MV-4-11 (cell line): ENCODE data around the gene MST1R.
A peak's percentile ranks its signal among the peaks of the same experiment; 100 is the strongest.

Experiments
- DNase-seq: peaks from one replicate; lab custom pipeline; 2025; lab: John Stamatoyannopoulos, UW

MST1R gene

GRCh38 chr3:49839193-49839809 lies 64.4 kb downstream of the MST1R start:
- peak; percentile 66 for DNase-seq
